K562 (cell line): Measurements from ENCODE around the gene ALG9. TPM values are rescaled to one million over a fixed set of nuclear protein-coding genes. Genes with fewer than 3 reads are reported as not detected.

Experiments
- KLF10 ChIP-seq: fragments of 250-450 bp; sonication (Bioruptor Pico); IDR thresholded peaks from 2 replicates; pipeline ENCODE4 v1.6.1; 2021; ENCODE audit warnings: matching md5 sums
- MGA ChIP-seq: fragments of 450-650 bp; IDR thresholded peaks from 2 replicates; pipeline ENCODE4 v1.6.1; 2016; ENCODE audit warnings: mild to moderate bottlenecking, moderate library complexity
- NCOA4 ChIP-seq: fragments of 450-650 bp; IDR thresholded peaks from 2 replicates; pipeline ENCODE4 v1.6.1; 2018; ENCODE audit warnings: mild to moderate bottlenecking; ENCODE audit not compliant: partially characterized antibody
- polyA plus RNA-seq, 8 experiments: library from polyadenylated mRNA; depleted of rRNA in 4 of 8; stranded (reverse) in 5 of 8; unstranded in 3 of 8; fragments of >200 nt; fragmentation: Nextera tagmentation in 2 of 8; fragmentation: Illumina TruSeq in 1 of 8; extraction: Ambion mirVana in 2 of 8; extraction: Trizol in 1 of 8; gene quantifications; 2 replicates each; pipeline versions ENCODE4 v1.2.1 to v1.2.3, GENCODE V29; 2011 to 2014; ENCODE audit warnings: inconsistent platforms in 1 of 8, missing spikeins in 1 of 8
- total RNA-seq, 7 experiments: library from RNA; depleted of rRNA in 6 of 7; stranded (reverse); fragments of >200 nt in 6 of 7; fragmentation: Illumina TruSeq in 2 of 7; extraction: Trizol in 2 of 7; gene quantifications; 2 replicates each; pipeline versions ENCODE4 v1.2.1 to v1.2.3, GENCODE V29; 2011 to 2021; ENCODE audit warnings: low replicate concordance in 1 of 7

The ALG9 gene
- total and polyA plus RNA-seq, 9 of the 15 experiments (the other 6 are each of a cell fraction or from before 2014, with no cell fraction given), result 11.5 to 40.5 (median 24.9) TPM

GRCh38 chr11:111840143-111840542, 31.2 kb downstream of the ALG9 start (continued):
- TF ChIP-seq MGA, result no peak
- TF ChIP-seq NCOA4, result no peak
- no peak for TF ChIP-seq KLF10 (CRISPR knock-in tag)
- TF ChIP-seq, all 486 proteins: peak for 0
